GM08714 (cell line): Measurements from ENCODE around the gene BACH2.
"Not testable (repeated sequence)": the region's sequence is repeated elsewhere in the genome, so short reads cannot be mapped to it uniquely, and the experiment has no call there.

Experiments
- H3K4me3 ChIP-seq: fragments of 200-500 bp; sonication (Bioruptor generic); 2 replicates; pipeline ENCODE4 v1.5.1; 2014; ENCODE audit warnings: mild to moderate bottlenecking, low read length, inconsistent platforms
- ZNF274 ChIP-seq: IDR thresholded peaks from 2 replicates; pipeline ENCODE4 v1.6.1; 2012; ENCODE audit warnings: mild to moderate bottlenecking, low read depth, low read length

The BACH2 gene

DNA sequence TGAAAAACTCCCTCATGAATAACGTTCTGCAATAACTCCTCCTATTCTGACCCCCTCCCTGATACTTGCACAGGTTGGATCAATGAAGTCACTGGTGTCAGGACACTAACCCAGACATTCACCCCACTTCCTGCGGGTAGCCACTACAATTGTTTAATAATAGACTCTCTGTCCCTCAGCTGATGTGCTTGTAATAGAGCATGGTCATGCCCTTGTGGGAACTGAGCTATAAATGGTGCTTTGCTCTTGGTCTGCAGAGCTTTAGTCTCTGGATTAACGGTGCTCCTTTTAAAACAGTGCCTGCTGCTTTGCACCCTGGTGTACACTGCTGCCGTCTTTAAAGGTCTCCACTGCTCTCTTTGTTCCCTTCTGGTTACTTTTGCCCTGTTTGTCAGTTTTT is 127.3 kb downstream of the BACH2 start:
- no peak overlapping the region for H3K4me3 ChIP-seq
- TF ChIP-seq ZNF274: no peak

DNA sequence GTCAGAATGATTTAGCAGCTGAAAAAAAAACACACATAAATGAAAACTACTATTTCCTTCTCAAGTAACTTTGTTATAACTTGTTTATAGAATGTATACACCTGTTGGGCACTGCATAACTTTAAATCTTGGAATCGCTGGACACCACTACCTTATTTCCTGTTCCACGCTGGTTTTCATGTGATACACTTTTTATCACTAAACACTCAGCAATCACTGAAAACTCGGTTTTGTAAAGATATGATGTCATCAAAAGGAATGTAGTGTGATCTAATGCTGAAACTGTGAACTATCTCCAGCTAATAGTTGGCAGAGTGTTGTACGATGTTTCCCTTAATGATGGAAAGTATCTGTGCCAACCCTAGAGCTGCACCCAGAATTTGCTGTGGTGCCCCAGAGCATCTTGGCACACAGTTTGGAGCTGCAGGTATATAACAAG is 127.9 kb downstream of the BACH2 start:
- no peak for TF ChIP-seq ZNF274
- H3K4me3 ChIP-seq: no peak overlapping the region

DNA sequence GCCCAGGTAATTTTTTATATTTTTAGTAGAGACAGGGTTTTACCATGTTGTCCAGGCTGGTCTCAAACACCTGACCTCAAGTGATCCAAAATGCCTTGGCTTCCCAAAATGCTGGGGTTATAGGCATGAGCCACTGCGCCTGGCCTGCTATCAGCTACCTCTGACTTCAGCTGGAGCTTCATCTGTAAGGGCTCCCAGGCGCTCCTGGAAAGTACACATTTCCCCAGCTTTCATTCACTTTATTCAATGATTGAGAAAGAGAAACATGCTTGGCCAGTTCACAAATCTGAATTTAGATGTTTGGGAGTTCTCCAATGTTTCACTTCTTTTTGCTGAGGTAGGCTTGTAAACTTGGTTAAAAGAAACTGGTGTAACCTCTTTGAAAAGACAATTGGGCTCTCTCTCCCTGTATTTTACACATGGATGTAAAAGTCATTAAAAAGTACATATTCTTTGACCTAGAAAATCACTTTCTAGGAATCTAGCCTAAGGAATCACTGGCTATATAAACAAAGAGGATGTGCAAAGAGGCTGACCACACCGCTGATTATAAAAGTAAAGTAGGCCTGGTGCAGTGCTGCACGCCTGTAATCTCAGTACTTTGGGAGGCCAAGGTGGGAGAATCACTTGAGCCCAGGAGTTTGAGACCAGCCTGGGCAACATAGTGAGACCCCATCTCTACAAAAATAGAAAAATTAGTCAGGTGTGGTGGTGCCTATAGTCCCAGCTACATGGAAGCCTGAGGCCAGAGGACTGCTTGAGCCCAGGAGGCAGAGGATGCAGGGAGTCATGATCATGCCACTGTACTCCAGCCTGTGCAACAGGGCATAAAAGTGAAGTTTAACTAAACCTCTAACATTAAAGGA is 128.9 kb downstream of the BACH2 start:
- TF ChIP-seq ZNF274: no peak
- H3K4me3 ChIP-seq: no peak overlapping the region

DNA sequence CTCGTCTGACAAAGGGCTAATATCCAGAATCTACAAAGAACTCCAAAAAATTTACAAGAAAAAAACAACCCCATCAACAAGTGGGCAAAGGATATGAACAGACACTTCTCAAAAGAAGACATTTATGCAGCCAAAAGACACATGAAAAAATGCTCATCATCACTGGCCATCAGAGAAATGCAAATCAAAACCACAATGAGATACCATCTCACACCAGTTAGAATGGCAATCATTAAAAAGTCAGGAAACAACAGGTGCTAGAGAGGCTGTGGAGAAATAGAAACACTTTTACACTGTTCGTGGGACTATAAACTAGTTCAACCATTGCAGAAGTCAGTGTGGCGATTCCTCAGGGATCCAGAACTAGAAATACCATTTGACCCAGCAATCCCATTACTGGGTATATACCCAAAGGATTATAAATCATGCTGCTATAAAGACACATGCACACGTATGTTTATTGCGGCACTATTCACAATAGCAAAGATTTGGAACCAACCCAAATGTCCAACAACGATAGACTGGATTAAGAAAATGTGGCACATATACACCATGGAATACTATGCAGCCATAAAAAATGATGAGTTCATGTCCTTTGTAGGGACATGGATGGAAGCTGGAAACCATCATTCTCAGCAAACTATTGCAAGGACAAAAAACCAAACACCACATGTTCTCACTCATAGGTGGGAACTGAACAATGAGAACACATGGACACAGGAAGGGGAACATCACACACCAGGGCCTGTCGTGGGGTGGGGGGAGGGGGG is 130.3 kb downstream of the BACH2 start:
- not testable (repeated sequence) for H3K4me3 ChIP-seq

DNA sequence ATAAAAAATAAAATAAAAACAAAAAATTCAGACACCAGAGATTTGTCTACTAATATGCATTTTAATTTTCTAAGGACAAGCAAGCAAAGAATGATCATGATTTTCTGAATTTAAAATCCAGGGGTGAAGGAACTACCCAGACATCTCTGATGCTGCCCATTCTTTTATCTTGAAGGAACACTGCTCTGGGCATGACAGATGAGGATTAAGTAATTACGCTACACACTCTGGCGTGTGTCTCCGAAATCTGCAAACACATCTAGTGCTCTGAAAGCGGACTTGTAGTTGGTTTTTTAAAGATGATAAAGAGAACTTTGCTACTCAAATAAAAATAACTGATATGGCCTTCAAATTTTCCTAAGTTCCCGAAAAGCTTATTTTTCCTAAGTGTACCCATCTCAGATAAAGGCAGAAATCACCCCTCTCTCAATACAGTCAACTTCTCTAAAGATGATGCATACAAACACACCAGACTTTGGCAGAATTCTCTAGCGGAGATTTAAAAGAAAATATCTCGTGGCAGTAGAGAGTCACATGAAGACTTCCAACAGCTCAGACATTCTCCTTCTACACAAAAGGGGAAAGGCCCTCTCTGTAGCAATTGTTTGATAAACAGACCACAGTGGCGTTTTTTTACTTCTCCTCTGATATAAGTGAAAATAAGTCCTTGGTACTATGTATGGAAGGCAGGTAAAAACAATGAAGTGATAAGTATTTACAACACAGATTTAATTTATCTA is 133.8 kb downstream of the BACH2 start:
- H3K4me3 ChIP-seq: no peak overlapping the region
- no peak for TF ChIP-seq ZNF274

DNA sequence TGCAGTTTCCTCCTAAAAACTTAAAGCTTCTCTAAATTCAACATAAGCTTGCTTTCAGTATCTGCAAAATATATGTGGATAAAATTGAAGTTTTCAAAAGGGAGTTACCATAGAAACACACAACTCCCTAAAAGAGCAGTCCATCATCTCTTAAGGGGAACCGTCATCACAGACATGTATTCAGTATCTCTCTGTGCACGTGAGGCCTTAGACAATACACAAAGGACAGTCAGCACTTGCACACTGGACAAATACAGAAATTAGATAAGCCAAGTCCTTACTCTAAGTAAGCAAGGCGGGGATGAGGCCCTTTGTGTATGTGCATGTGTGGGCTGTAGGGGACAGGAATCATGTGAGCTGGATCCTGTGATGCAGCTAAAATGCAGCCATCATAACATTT is 136.6 kb downstream of the BACH2 start:
- H3K4me3 ChIP-seq: no peak overlapping the region
- no peak for TF ChIP-seq ZNF274

DNA sequence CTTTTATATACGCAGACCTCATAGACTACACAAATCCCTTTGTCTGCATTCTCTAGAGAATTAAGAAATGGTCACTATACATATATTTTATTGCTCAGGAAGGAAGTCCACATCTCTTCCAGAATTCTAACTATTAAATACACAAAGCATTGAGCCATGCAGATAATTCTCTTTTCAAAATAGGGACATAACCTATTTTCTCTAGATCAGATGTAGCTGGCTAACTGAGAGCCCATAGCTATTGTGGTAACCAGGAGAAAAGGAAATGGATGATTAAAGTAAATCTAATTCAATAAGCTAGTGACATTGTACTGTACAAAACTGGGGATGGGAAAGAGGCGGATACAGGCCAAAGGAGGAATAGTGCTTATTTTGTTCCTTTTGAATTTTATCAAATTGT is 137.2 kb downstream of the BACH2 start:
- TF ChIP-seq ZNF274: no peak
- H3K4me3 ChIP-seq: no peak overlapping the region

DNA sequence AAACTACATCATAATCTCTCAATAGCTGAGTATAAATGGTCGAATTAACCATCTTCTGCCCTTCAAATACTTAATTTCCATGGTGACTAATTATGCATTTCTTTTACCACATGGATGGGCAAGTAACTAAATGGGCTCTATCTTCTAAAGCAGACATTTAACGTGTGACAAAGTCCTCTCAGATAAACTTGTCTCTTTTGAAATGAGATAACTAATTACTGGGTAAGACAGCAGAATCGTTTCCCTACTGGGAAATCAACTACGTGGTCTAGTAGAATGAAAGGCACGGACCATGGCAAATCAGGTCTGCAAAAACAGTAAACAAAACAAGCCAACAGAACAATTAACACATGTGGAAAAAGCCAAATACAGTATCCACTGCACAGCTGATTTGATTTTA is 137.7 kb downstream of the BACH2 start:
- TF ChIP-seq ZNF274: no peak
- H3K4me3 ChIP-seq: no peak overlapping the region

DNA sequence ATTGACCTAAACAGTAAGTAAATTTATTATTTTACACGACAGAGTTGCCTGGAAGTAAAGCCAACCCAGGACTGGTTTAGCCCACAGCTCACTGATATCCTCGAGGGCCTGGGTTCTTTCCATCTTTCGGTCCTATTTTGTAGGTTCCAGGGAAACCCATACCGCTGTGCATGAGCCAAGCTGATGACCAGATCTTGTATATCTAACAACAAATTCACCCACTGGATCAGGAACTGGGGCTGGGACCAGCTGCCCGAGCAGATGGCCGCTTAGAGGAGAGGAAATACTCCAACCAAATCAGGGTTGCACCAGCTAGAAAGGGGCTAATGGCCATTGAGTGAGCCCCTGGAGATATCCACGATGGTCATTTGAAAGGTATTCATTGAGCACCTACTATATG is 139.2 kb downstream of the BACH2 start:
- no peak for TF ChIP-seq ZNF274
- no peak overlapping the region for H3K4me3 ChIP-seq

DNA sequence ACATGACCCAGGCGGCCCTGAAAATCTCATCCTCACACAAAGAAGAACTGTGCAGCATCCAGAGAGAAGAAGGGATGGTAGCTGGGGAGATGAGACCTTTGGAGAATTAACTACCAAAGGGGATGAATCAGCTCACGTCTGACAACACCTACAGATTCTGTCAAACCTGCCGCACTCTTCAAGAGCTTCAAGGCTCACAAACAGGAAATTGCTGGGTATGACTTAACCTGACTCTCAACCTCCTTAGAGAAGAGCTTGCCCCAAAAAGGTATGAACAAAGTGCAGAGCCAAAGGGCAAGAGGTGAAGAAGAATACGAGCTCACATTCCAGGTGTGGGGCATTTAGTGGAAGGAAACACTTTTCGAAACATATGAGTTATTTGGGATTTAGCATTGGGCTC is 139.8 kb downstream of the BACH2 start:
- H3K4me3 ChIP-seq: no peak overlapping the region
- TF ChIP-seq ZNF274: no peak

DNA sequence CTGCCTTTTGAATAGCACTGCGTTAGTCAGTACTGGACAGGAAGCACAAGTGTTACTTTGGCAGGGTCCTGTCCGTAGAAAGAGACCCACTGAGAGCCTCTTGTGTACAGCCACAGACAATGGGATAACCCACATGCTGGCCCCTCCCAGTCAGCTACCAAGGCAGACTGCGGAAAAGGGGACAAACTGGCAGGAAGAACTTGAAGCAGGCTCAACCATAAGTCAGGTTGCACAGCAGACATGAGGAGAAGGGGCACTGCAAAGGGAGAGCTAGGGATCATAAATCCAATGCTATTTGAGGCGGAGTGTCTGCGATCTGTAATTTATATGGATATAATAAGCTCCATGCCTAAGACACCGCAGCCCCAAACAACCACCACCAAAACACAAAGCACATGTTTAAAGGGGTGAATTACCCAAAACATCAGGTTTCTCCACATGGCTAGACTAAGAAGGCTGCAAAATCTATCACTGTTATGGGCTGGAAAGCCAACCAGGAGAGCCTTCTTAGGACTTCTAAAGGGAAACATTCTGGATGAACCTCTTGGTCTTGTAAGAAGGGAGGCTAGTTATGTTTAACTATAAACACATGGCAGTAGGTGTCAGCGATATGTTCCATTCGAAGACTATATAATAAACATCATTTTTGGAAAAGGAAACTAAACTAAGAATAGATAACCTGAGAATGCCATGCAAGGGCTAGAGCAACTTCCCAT is 141.7 kb downstream of the BACH2 start:
- no peak overlapping the region for H3K4me3 ChIP-seq
- TF ChIP-seq ZNF274: no peak

DNA sequence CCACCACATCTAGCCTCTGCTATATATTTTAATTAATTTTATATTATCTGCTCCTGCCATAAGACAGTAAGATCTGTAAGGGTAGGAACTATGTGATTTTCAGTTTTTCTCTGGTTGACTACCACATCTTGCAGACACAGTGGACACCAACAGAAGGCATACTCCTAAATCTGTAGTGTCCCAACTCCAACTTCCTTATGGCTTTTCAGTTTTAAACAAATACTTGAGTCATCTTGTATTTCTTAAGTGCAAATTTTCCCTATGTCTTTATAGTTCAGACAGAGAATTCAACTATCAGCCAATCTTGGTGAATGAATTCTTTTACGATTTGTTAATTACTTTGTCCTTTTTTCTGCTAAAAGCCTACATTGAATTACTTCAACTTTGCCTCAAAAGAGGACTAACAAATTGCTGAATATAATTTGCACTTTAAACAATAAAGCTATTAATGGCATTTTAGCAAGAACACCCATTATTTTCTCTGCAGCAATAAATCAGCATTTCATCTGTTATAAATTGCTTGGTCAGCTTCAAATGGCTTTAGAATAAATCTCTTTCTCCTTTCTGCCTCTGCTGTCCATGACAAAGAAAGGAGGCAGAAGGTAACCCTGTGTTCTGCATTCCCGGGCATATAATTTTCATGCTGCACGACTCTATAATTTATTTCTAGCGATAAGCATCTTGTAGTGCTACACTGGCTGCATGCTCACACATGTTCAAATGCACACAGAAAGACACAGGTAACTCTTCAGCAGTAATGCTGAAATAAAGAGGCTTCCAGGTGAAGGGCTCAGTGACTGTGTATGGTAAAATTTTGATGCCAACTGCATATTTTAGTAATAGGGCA is 144.8 kb downstream of the BACH2 start:
- no peak overlapping the region for H3K4me3 ChIP-seq
- TF ChIP-seq ZNF274: no peak

DNA sequence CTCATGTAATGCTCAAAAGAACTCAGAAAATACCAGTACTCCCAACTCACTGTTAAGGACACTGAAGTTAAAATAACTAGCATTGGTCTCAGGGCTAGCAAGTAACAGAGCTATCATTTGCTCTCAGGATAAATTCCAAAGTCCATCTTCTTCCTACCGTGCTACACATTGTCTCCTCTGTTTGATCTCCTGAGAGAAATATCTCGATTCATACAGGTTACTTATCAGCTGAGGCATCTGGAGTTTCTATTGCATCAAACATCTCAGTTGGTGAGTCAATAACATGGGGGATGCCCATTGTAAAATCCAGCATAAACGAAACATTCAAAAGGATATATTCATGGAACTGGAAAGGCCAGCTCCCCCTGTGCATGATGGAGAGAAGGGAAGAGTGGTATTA is 147.4 kb downstream of the BACH2 start:
- TF ChIP-seq ZNF274: no peak

More for the DNA sequence above, 147.4 kb downstream of the BACH2 start:
- H3K4me3 ChIP-seq: no peak overlapping the region
